Naive B cell (primary cell): ENCODE data around the gene AKAP12. TPM values are rescaled to one million over a fixed set of nuclear protein-coding genes. Genes with fewer than 3 reads are reported as not detected.
"Not testable (repeated sequence)": the region's sequence is repeated elsewhere in the genome, so short reads cannot be mapped to it uniquely, and the experiment has no call there.

Experiments used
- ATAC-seq, 2 donors: fragments of 150-1000 bp; cut with Tn5 transposase; 2 replicates each; pipeline ENCODE4 v1.10.0; 2021; ENCODE audit warnings: low read depth in 2 of 2, mild to moderate bottlenecking in 2 of 2, moderate library complexity in 2 of 2
- DNase-seq: peaks from one replicate; pipeline ENCODE4 v3.0.0; 2022
- H3K27ac Mint-ChIP-seq, 6 donors: one replicate each; pipeline ENCODE4 v1.8.0; 2020 to 2022; ENCODE audit warnings: mild to moderate bottlenecking in 6 of 6, mixed read lengths in 6 of 6, moderate library complexity in 5 of 6, inconsistent platforms in 2 of 6
- H3K27me3 Mint-ChIP-seq, 3 donors: one replicate each; pipeline ENCODE4 v1.8.0; 2021 to 2022; ENCODE audit warnings: mixed read lengths in 3 of 3, mild to moderate bottlenecking in 1 of 3
- H3K36me3 Mint-ChIP-seq, 2 donors: one replicate each; pipeline ENCODE4 v1.8.0; 2020 to 2022; ENCODE audit warnings: mixed read lengths in 2 of 2, inconsistent platforms in 1 of 2, mild to moderate bottlenecking in 1 of 2
- H3K4me1 Mint-ChIP-seq, 3 donors: one replicate each; pipeline ENCODE4 v1.8.0; 2020 to 2022; ENCODE audit warnings: mixed read lengths in 3 of 3, inconsistent platforms in 1 of 3, mild to moderate bottlenecking in 1 of 3, moderate library complexity in 1 of 3
- H3K4me3 Mint-ChIP-seq, 8 donors: one replicate each; pipeline ENCODE4 v1.8.0; 2020 to 2022; ENCODE audit warnings: mild to moderate bottlenecking in 8 of 8, mixed read lengths in 8 of 8, moderate library complexity in 8 of 8, inconsistent platforms in 2 of 8
- H3K9me3 Mint-ChIP-seq, 7 donors: one replicate each; pipeline ENCODE4 v1.8.0; 2020 to 2022; ENCODE audit warnings: mixed read lengths in 7 of 7, mild to moderate bottlenecking in 5 of 7, inconsistent platforms in 2 of 7, moderate library complexity in 1 of 7
- polyA plus RNA-seq, 6 donors: library from polyadenylated mRNA; unstranded; fragments of 300-500 nt; fragmentation: Illumina TruSeq; gene quantifications; one replicate each; pipeline ENCODE4 v1.2.3, GENCODE V29; 2021; ENCODE audit warnings: low read depth in 6 of 6

The AKAP12 gene
- polyA plus RNA-seq, 6 donors from 2014 or later: 0.04 to 0.19 (median 0.08) TPM; not detected in 3

DNA sequence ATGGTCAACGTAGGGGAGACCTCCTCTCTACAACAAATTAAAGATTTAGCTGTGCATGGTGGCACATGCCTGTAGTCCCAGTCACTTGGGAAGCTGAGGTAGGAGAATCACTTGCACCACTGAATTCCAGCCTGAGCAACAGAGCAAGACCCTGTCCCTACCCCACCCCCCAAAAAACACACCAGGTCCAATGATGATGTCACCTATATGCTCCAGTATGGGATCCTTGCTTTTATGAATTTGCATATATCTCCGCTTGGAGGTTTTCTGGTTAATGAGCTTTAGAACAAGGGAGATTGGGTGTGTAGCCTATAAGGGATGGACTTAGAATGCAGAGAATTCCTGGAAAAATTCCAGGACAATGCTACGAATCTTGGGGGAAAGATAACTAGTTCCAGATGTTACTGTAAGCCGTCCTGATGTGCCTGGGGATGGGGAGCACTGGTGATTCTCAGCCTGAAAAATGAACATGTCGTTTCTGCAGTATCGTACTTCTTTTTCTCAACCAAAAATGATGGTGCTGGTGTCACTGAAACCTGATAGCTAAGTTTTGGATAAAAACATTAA lies 90.4 kb downstream of the AKAP12 start:
- H3K27ac Mint-ChIP-seq: no peak overlapping the region
- no peak for DNase-seq
- no peak overlapping the region for H3K4me3 Mint-ChIP-seq
- H3K9me3 Mint-ChIP-seq: no peaks in the 10 kb centered on the region
- no peak for ATAC-seq
- H3K36me3 Mint-ChIP-seq: no peaks in the 10 kb centered on the region
- H3K27me3 Mint-ChIP-seq: peaks cover 5 to 18% (median 11%) of the 10 kb centered on the region in 3 donors
- H3K4me1 Mint-ChIP-seq: peaks cover 4 to 16% (median 12%) of the 10 kb centered on the region in 3 donors

DNA sequence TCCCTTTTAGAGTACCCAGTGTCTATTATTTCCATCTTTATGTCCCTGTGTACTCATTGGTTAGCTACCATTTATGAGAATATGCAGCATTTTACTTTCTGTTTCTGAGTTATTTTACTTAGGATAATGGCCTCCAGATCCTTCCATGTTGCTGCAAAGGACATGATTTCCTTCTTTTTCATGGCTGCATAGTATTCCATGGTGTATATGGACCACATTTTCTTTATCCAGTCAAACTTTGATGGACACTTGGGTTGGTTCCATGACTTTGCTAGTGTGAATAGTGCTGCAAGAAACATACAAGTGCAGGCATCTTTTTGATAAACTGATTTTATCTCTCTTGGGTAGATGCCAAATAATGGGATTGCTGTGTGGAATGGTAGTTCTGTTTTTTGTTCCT lies 96.2 kb downstream of the AKAP12 start:
- Mint-ChIP-seq H3K4me1 (peaks cover 3 to 5% (median 4%) of the 10 kb centered on the region in 3 donors), H3K4me3 (no peak overlapping the region), H3K36me3 (no peaks in the 10 kb centered on the region), H3K27ac (no peak overlapping the region), H3K9me3 (peaks cover 0 to 2% (median 0%) of the 10 kb centered on the region in 7 donors), H3K27me3 (no peaks in the 10 kb centered on the region)
- ATAC-seq (no peak), DNase-seq (no peak)

DNA sequence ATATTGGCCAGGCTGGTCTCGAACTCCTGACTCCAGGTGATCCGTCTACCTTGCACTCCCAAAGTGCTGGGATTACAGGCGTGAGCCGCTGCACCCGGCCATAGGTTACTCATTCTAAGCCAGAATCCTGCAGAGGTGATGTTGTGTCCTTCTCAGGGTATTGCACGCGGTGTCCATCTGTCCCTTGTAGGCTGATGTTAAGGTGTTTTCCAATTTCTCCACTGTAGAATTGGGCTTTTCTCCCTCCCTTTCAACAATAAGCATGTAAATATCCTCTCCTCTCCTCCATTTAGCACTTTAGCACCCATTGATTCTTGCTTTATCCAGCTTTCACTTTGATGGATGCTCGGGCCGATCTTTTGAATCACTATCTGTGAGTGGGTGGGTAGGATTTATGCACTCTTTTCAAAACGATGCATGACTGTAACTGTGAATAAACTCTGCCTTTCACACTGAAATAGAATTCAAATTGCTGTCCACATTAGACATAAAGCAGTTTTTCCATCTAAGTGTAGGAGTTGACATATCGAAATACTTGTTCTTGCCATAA lies 99.0 kb downstream of the AKAP12 start:
- H3K4me3 Mint-ChIP-seq: no peak overlapping the region
- ATAC-seq (no peak), DNase-seq (no peak)
- H3K4me1 Mint-ChIP-seq: peaks cover 3 to 4% (median 4%) of the 10 kb centered on the region in 3 donors
- peaks cover 0 to 2% (median 0%) of the 10 kb centered on the region in 7 donors for H3K9me3 Mint-ChIP-seq
- no peak overlapping the region for H3K27ac Mint-ChIP-seq
- H3K36me3 Mint-ChIP-seq: no peaks in the 10 kb centered on the region
- H3K27me3 Mint-ChIP-seq: no peaks in the 10 kb centered on the region

DNA sequence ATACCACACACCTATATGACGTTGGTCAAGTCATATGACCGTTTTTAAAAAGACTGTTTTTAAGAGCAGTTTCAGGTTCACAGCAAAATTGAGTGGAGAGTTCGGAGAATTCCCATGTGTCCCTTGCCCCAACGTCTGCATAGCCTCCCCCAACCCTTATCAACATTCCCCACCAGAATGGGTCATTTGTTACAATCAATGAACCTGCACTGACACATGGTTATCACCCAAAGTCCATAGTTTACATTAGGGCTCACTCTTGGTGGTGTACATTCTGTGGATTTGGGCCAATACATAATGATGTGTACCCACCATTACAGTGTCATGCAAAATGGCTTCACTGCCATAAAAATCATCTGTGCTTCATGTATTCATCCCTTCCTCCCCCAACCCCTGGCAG lies 99.6 kb downstream of the AKAP12 start:
- Mint-ChIP-seq H3K4me3 (peak overlapping the region in 1 of 8 donors; percentile 10), H3K27ac (no peak overlapping the region), H3K9me3 (peaks cover 0 to 2% (median 0%) of the 10 kb centered on the region in 7 donors), H3K4me1 (peaks cover 0 to 4% (median 3%) of the 10 kb centered on the region in 3 donors), H3K36me3 (no peaks in the 10 kb centered on the region), H3K27me3 (no peaks in the 10 kb centered on the region)
- ATAC-seq (no peak), DNase-seq (no peak)

DNA sequence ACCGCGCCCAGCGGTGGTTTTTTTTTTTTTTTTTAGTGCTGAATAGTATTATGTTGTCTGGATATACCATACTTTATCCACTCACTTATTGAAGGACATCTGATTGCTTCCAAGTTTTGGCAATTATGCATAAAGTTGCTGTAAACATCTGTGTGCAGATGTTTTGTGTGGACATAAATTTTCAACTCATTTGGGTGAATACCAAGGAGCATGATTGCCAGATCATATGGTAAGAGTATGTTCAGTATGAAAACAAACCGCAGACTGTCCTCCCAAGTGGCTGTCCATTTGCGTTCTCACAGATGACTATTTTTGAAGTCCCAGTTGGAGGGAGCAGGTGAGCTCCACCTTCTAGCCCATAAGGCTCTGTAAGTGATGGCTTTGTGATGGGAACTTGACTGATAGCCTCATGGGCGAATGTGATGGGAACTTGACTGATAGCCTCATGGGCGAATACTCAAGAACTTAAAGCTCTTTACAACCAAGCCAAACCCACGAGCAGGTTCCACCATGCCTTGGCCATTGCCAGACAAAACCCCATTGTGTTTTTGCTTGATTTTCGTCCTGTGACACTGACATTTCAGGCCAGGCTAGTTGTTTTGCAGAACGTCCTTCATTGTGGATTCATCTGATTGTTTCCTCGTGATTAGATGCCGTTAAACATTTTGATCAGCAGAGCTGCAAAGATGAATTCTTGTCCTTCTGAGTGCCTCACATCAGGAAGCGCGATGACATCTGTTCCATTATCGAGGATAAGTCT lies 100.6 kb downstream of the AKAP12 start:
- ATAC-seq (no peak), DNase-seq (no peak)
- no peak overlapping the region for H3K27ac Mint-ChIP-seq
- H3K27me3 Mint-ChIP-seq: no peaks in the 10 kb centered on the region
- H3K36me3 Mint-ChIP-seq: no peaks in the 10 kb centered on the region
- H3K4me3 Mint-ChIP-seq: no peak overlapping the region
- H3K9me3 Mint-ChIP-seq: peaks cover 0 to 2% (median 0%) of the 10 kb centered on the region in 7 donors
- no peaks in the 10 kb centered on the region for H3K4me1 Mint-ChIP-seq

DNA sequence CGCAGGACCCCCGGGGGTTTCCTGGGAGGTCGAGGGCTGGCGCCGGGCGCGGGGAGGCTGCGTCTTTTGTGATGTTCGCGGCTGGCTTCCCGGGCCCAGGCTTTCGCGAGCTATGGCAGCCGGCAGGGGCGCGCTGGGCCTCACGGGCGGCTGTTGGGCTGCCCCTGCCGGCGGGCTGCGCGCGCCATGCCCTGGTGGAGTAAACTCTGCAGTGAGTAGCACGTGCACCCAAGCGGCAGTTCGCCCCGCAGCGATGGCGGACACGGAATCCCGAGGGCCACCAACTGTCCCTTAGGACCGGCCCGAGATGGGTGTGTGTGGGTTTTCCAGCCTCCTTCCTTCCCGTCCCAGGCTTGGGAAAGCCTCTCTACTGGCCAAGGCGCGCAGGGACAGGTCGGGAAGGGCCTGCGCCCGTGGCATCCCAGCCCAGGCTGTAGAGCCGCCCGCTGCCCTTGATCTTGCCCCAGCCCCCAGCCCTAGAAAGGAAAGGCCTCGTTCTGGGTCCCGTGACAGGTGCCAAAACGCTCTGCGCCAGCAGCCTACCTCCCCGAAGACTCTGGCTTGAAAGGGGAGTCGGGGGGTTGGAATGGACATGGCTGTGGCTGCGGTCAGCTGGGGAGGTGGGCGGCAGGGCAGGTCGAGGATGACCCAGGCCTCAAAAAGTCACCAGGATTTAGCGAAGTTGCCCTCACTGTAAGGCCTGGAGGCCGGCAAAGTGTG lies 101.9 kb downstream of the AKAP12 start:
- Mint-ChIP-seq H3K4me1 (no peaks in the 10 kb centered on the region), H3K27ac (no peak overlapping the region), H3K36me3 (no peaks in the 10 kb centered on the region)

DNA sequence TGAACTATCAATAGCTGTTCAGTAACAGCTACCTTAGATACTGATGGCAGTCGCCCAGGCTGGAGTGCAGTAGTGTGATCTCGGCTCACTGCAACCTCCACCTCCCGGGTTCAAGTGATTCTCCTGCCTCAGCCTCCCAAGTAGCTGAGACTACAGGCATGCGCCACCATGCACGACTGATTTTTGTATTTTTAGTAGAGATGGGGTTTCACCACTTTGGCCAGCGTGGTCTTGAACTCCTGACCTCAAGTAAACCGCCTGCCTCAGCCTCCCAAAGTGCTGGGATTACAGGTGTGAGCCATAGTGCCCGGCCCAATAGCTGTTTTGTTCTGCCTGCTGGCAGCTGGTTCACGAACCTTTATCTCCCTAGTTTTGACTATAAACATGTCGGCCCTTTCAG lies 103.0 kb downstream of the AKAP12 start:
- H3K27ac Mint-ChIP-seq, H3K36me3 Mint-ChIP-seq, DNase-seq, H3K27me3 Mint-ChIP-seq, H3K4me3 Mint-ChIP-seq, H3K4me1 Mint-ChIP-seq, H3K9me3 Mint-ChIP-seq, ATAC-seq: not testable (repeated sequence)

More for the DNA sequence above, 101.9 kb downstream of the AKAP12 start:
- no peak overlapping the region for H3K4me3 Mint-ChIP-seq
- ATAC-seq: no peak
- no peaks in the 10 kb centered on the region for H3K27me3 Mint-ChIP-seq
- no peak for DNase-seq
- H3K9me3 Mint-ChIP-seq: no peaks in the 10 kb centered on the region

DNA sequence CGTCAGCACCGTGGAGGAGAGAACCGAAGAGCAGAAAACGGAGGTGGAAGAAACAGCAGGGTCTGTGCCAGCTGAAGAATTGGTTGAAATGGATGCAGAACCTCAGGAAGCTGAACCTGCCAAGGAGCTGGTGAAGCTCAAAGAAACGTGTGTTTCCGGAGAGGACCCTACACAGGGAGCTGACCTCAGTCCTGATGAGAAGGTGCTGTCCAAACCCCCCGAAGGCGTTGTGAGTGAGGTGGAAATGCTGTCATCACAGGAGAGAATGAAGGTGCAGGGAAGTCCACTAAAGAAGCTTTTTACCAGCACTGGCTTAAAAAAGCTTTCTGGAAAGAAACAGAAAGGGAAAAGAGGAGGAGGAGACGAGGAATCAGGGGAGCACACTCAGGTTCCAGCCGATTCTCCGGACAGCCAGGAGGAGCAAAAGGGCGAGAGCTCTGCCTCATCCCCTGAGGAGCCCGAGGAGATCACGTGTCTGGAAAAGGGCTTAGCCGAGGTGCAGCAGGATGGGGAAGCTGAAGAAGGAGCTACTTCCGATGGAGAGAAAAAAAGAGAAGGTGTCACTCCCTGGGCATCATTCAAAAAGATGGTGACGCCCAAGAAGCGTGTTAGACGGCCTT lies 110.0 kb downstream of the AKAP12 start:
- ATAC-seq (no peak), DNase-seq (no peak)
- Mint-ChIP-seq H3K27me3 (no peaks in the 10 kb centered on the region), H3K4me3 (no peak overlapping the region), H3K4me1 (peaks cover 0 to 5% (median 0%) of the 10 kb centered on the region in 3 donors), H3K27ac (peak overlapping the region in 1 of 6 donors; percentile 39), H3K36me3 (peaks cover 0 to 20% of the 10 kb centered on the region in 2 donors), H3K9me3 (no peaks in the 10 kb centered on the region)

DNA sequence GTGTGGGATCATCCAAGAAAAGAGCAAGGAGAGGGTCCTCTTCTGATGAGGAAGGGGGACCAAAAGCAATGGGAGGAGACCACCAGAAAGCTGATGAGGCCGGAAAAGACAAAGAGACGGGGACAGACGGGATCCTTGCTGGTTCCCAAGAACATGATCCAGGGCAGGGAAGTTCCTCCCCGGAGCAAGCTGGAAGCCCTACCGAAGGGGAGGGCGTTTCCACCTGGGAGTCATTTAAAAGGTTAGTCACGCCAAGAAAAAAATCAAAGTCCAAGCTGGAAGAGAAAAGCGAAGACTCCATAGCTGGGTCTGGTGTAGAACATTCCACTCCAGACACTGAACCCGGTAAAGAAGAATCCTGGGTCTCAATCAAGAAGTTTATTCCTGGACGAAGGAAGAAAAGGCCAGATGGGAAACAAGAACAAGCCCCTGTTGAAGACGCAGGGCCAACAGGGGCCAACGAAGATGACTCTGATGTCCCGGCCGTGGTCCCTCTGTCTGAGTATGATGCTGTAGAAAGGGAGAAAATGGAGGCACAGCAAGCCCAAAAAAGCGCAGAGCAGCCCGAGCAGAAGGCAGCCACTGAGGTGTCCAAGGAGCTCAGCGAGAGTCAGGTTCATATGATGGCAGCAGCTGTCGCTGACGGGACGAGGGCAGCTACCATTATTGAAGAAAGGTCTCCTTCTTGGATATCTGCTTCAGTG lies 110.8 kb downstream of the AKAP12 start:
- Mint-ChIP-seq H3K36me3 (peaks cover 0 to 20% of the 10 kb centered on the region in 2 donors), H3K4me3 (no peak overlapping the region), H3K4me1 (peaks cover 0 to 5% (median 0%) of the 10 kb centered on the region in 3 donors), H3K27ac (peak overlapping the region in 2 of 6 donors; percentile 44 to 86), H3K9me3 (no peaks in the 10 kb centered on the region), H3K27me3 (no peaks in the 10 kb centered on the region)
- ATAC-seq: no peak
- DNase-seq: no peak

DNA sequence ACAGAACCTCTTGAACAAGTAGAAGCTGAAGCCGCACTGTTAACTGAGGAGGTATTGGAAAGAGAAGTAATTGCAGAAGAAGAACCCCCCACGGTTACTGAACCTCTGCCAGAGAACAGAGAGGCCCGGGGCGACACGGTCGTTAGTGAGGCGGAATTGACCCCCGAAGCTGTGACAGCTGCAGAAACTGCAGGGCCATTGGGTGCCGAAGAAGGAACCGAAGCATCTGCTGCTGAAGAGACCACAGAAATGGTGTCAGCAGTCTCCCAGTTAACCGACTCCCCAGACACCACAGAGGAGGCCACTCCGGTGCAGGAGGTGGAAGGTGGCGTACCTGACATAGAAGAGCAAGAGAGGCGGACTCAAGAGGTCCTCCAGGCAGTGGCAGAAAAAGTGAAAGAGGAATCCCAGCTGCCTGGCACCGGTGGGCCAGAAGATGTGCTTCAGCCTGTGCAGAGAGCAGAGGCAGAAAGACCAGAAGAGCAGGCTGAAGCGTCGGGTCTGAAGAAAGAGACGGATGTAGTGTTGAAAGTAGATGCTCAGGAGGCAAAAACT lies 111.5 kb downstream of the AKAP12 start:
- DNase-seq: no peak
- no peak for ATAC-seq
- H3K4me3 Mint-ChIP-seq: no peak overlapping the region
- peaks cover 0 to 20% of the 10 kb centered on the region in 2 donors for H3K36me3 Mint-ChIP-seq
- H3K4me1 Mint-ChIP-seq: peaks cover 0 to 5% (median 0%) of the 10 kb centered on the region in 3 donors
- H3K9me3 Mint-ChIP-seq: no peaks in the 10 kb centered on the region
- H3K27ac Mint-ChIP-seq: peak overlapping the region in 2 of 6 donors; percentile 44 to 86
- no peaks in the 10 kb centered on the region for H3K27me3 Mint-ChIP-seq

DNA sequence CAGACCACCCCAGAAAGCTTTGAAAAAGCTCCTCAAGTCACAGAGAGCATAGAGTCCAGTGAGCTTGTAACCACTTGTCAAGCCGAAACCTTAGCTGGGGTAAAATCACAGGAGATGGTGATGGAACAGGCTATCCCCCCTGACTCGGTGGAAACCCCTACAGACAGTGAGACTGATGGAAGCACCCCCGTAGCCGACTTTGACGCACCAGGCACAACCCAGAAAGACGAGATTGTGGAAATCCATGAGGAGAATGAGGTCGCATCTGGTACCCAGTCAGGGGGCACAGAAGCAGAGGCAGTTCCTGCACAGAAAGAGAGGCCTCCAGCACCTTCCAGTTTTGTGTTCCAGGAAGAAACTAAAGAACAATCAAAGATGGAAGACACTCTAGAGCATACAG lies 112.0 kb downstream of the AKAP12 start:
- H3K4me3 Mint-ChIP-seq: no peak overlapping the region
- peaks cover 0 to 20% of the 10 kb centered on the region in 2 donors for H3K36me3 Mint-ChIP-seq
- H3K4me1 Mint-ChIP-seq: peaks cover 0 to 5% (median 0%) of the 10 kb centered on the region in 3 donors
- H3K27me3 Mint-ChIP-seq: no peaks in the 10 kb centered on the region
- H3K9me3 Mint-ChIP-seq: no peaks in the 10 kb centered on the region
- DNase-seq (no peak), ATAC-seq (no peak)
- H3K27ac Mint-ChIP-seq: no peak overlapping the region
